ENCODE results near the gene SAPCD1.

DNA sequence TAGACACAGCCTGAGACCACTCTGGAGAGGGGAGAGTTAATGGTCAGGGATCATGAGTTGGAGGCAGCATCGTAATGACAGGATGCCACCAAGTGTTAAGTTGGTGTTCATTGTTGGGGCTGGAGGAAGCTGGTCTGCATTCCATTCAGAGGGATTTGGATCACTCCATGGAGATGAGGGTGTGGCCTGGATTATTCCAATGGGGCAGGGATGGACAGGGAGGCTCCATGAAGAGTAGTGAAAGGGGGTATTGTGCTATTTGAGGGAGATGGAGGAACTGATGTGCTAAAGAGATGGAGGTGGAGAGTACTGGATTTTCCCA lies 1.1 kb downstream of the SAPCD1 start:
- TF ChIP-seq, protein P1, sequence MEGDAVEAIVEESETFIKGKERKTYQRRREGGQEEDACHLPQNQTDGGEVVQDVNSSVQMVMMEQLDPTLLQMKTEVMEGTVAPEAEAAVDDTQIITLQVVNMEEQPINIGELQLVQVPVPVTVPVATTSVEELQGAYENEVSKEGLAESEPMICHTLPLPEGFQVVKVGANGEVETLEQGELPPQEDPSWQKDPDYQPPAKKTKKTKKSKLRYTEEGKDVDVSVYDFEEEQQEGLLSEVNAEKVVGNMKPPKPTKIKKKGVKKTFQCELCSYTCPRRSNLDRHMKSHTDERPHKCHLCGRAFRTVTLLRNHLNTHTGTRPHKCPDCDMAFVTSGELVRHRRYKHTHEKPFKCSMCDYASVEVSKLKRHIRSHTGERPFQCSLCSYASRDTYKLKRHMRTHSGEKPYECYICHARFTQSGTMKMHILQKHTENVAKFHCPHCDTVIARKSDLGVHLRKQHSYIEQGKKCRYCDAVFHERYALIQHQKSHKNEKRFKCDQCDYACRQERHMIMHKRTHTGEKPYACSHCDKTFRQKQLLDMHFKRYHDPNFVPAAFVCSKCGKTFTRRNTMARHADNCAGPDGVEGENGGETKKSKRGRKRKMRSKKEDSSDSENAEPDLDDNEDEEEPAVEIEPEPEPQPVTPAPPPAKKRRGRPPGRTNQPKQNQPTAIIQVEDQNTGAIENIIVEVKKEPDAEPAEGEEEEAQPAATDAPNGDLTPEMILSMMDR (IDR thresholded peaks at IDR 0.05; ENCODE audit: insufficient read depth, low read depth, low read length) = no peak
- TF ChIP-seq EZH2 (IDR thresholded peaks at IDR 0.05; ENCODE audit: insufficient read depth, low read length) = no peak

Data from astrocyte (in vitro differentiated cells and primary cell).